ENCODE data around the gene KANK3.

- TF ChIP-seq CTCF (IDR thresholded peaks at IDR 0.05; ENCODE audit: low read length) = no peak
- TF ChIP-seq EZH2phosphoT487 (IDR thresholded peaks at IDR 0.05; ENCODE audit: low read length) = no peak
Measured at GRCh38 chr19:8386990-8387389, 43.9 kb upstream of the KANK3 start.

All from MM.1S (cell line).